Natural killer cell treated with Interleukin-12 subunit alpha and Interleukin-12 subunit beta and Interleukin-15 and Interleukin-18, amount 100 ng/mL, for 72 hours (primary cell): ENCODE results near the gene PHLDB3. TPM values are rescaled to one million over a fixed set of nuclear protein-coding genes. Genes with fewer than 3 reads are reported as not detected.
A peak's percentile ranks its signal among the peaks of the same experiment; 100 is the strongest.

ENCODE experiments used
- ATAC-seq, 2 donors: fragments of 150-1000 bp; cut with Tn5 transposase in 1 of 2; sonication (Bioruptor Pico), chemical (Tn5 transposase) in 1 of 2; 2 replicates each; pipeline ENCODE4 v1.10.0; 2021
- DNase-seq: peaks from one replicate; pipeline ENCODE4 v3.0.0; 2022; ENCODE audit warnings: low spot score
- H3K27ac Mint-ChIP-seq, 2 donors: 1 replicate in 1 of 2; 2 replicates in 1 of 2; pipeline ENCODE4 v1.8.0; 2022; ENCODE audit warnings: mixed read lengths in 2 of 2, mild to moderate bottlenecking in 1 of 2, moderate library complexity in 1 of 2
- H3K27me3 Mint-ChIP-seq, 2 donors: 1 replicate in 1 of 2; 2 replicates in 1 of 2; pipeline ENCODE4 v1.8.0; 2022; ENCODE audit warnings: mixed read lengths in 2 of 2
- H3K36me3 Mint-ChIP-seq: one replicate; pipeline ENCODE4 v1.8.0; 2022; ENCODE audit warnings: mixed read lengths
- H3K4me1 Mint-ChIP-seq, 2 donors: 1 replicate in 1 of 2; 2 replicates in 1 of 2; pipeline ENCODE4 v1.8.0; 2022; ENCODE audit warnings: low read depth in 2 of 2, mixed read lengths in 2 of 2, mild to moderate bottlenecking in 1 of 2
- H3K4me3 Mint-ChIP-seq: one replicate; pipeline ENCODE4 v1.8.0; 2022; ENCODE audit warnings: mixed read lengths
- H3K9me3 Mint-ChIP-seq: 2 replicates; pipeline ENCODE4 v1.8.0; 2022; ENCODE audit warnings: mixed read lengths
- total RNA-seq, 2 donors: library from RNA; stranded (reverse); gene quantifications; one replicate each; pipeline ENCODE4 v1.2.3, GENCODE V29; 2022

PHLDB3 gene
- total RNA-seq, 2 donors from 2014 or later: 10.5 to 18.7 TPM

- ATAC-seq: no peak
- Mint-ChIP-seq H3K4me1 (peaks cover 5 to 8% of the 10 kb centered on the region in 2 donors), H3K27ac (no peak overlapping the region), H3K4me3 (no peak overlapping the region), H3K27me3 (no peaks in the 10 kb centered on the region), H3K36me3 (no peaks in the 10 kb centered on the region), H3K9me3 (peaks cover 3% of the 10 kb centered on the region)
- DNase-seq: no peak
These were observed 24.5 kb downstream of the PHLDB3 start for GRCh38 chr19:43479961-43480561.

GRCh38 chr19:43479226-43479625 lies 25.3 kb downstream of the PHLDB3 start:
- ATAC-seq (no peak), DNase-seq (no peak)
- H3K4me1 Mint-ChIP-seq: peaks cover 7 to 11% of the 10 kb centered on the region in 2 donors
- no peaks in the 10 kb centered on the region for H3K27me3 Mint-ChIP-seq
- peaks cover 3% of the 10 kb centered on the region for H3K9me3 Mint-ChIP-seq
- H3K27ac Mint-ChIP-seq: no peak overlapping the region
- H3K36me3 Mint-ChIP-seq: no peaks in the 10 kb centered on the region
- no peak overlapping the region for H3K4me3 Mint-ChIP-seq

- peaks cover 14 to 16% of the 10 kb centered on the region in 2 donors for H3K4me1 Mint-ChIP-seq
- no peak overlapping the region for H3K4me3 Mint-ChIP-seq
- DNase-seq (no peak), ATAC-seq (no peak)
- peaks cover 3% of the 10 kb centered on the region for H3K9me3 Mint-ChIP-seq
- no peaks in the 10 kb centered on the region for H3K36me3 Mint-ChIP-seq
- H3K27ac Mint-ChIP-seq: no peak overlapping the region
- H3K27me3 Mint-ChIP-seq: no peaks in the 10 kb centered on the region
These were observed 26.2 kb downstream of the PHLDB3 start for GRCh38 chr19:43478323-43478722.

- Mint-ChIP-seq H3K27ac (no peak overlapping the region), H3K36me3 (no peaks in the 10 kb centered on the region), H3K9me3 (peaks cover 3% of the 10 kb centered on the region), H3K4me3 (no peak overlapping the region), H3K27me3 (no peaks in the 10 kb centered on the region), H3K4me1 (peaks cover 14 to 16% of the 10 kb centered on the region in 2 donors)
- ATAC-seq: no peak
- no peak for DNase-seq
These were observed 27.9 kb downstream of the PHLDB3 start for GRCh38 chr19:43476606-43477005.

GRCh38 chr19:43474986-43475705 lies 29.4 kb downstream of the PHLDB3 start:
- Mint-ChIP-seq H3K27ac (peak overlapping the region; percentile 75 to 93), H3K4me3 (peak overlapping the region; percentile 84), H3K27me3 (no peaks in the 10 kb centered on the region), H3K9me3 (peaks cover 3% of the 10 kb centered on the region), H3K4me1 (peaks cover 14 to 16% of the 10 kb centered on the region in 2 donors), H3K36me3 (no peaks in the 10 kb centered on the region)
- peak; percentile 92 for DNase-seq
- ATAC-seq: peak; percentile 92 to 94

- Mint-ChIP-seq H3K4me3 (peak overlapping the region; percentile 84), H3K9me3 (peaks cover 3% of the 10 kb centered on the region), H3K36me3 (no peaks in the 10 kb centered on the region), H3K27ac (peak overlapping the region in 1 of 2 donors; percentile 37), H3K27me3 (no peaks in the 10 kb centered on the region), H3K4me1 (peaks cover 14 to 16% of the 10 kb centered on the region in 2 donors)
- DNase-seq (no peak), ATAC-seq (no peak)
These were observed 30.1 kb downstream of the PHLDB3 start for GRCh38 chr19:43474487-43474886.

- H3K27ac Mint-ChIP-seq: no peak overlapping the region
- DNase-seq (no peak), ATAC-seq (no peak)
- peaks cover 3% of the 10 kb centered on the region for H3K9me3 Mint-ChIP-seq
- peaks cover 22 to 30% of the 10 kb centered on the region in 2 donors for H3K4me1 Mint-ChIP-seq
- H3K36me3 Mint-ChIP-seq: no peaks in the 10 kb centered on the region
- H3K27me3 Mint-ChIP-seq: no peaks in the 10 kb centered on the region
- H3K4me3 Mint-ChIP-seq: no peak overlapping the region
These were observed 33.5 kb downstream of the PHLDB3 start for GRCh38 chr19:43471091-43471490.

GRCh38 chr19:43470288-43470687 lies 34.3 kb downstream of the PHLDB3 start:
- no peak overlapping the region for H3K4me3 Mint-ChIP-seq
- ATAC-seq (no peak), DNase-seq (no peak)
- H3K4me1 Mint-ChIP-seq: peaks cover 23 to 24% of the 10 kb centered on the region in 2 donors
- peaks cover 0 to 5% of the 10 kb centered on the region in 2 donors for H3K27me3 Mint-ChIP-seq
- no peaks in the 10 kb centered on the region for H3K36me3 Mint-ChIP-seq
- H3K27ac Mint-ChIP-seq: no peak overlapping the region
- H3K9me3 Mint-ChIP-seq: no peaks in the 10 kb centered on the region

- H3K27me3 Mint-ChIP-seq: peaks cover 0 to 5% of the 10 kb centered on the region in 2 donors
- H3K4me1 Mint-ChIP-seq: peaks cover 17 to 24% of the 10 kb centered on the region in 2 donors
- no peak overlapping the region for H3K4me3 Mint-ChIP-seq
- H3K9me3 Mint-ChIP-seq: no peaks in the 10 kb centered on the region
- ATAC-seq (no peak), DNase-seq (no peak)
- H3K27ac Mint-ChIP-seq: no peak overlapping the region
- no peaks in the 10 kb centered on the region for H3K36me3 Mint-ChIP-seq
These were observed 35.4 kb downstream of the PHLDB3 start for GRCh38 chr19:43469160-43469480.

- Mint-ChIP-seq H3K36me3 (no peaks in the 10 kb centered on the region), H3K4me3 (no peak overlapping the region), H3K27ac (peak overlapping the region in 1 of 2 donors; percentile 15), H3K27me3 (peaks cover 0 to 5% of the 10 kb centered on the region in 2 donors), H3K9me3 (no peaks in the 10 kb centered on the region), H3K4me1 (peaks cover 14 to 24% of the 10 kb centered on the region in 2 donors)
- no peak for DNase-seq
- ATAC-seq: no peak
These were observed 36.0 kb downstream of the PHLDB3 start for GRCh38 chr19:43468354-43469159.

GRCh38 chr19:43467730-43468129 lies 36.8 kb downstream of the PHLDB3 start:
- Mint-ChIP-seq H3K4me1 (peaks cover 14 to 24% of the 10 kb centered on the region in 2 donors), H3K27ac (peak overlapping the region in 1 of 2 donors; percentile 15), H3K4me3 (peak overlapping the region; percentile 8), H3K9me3 (no peaks in the 10 kb centered on the region), H3K36me3 (no peaks in the 10 kb centered on the region), H3K27me3 (peaks cover 0 to 5% of the 10 kb centered on the region in 2 donors)
- no peak for DNase-seq
- no peak for ATAC-seq

GRCh38 chr19:43467276-43467675 lies 37.3 kb downstream of the PHLDB3 start:
- no peak overlapping the region for H3K4me3 Mint-ChIP-seq
- no peak for DNase-seq
- H3K4me1 Mint-ChIP-seq: peaks cover 14 to 24% of the 10 kb centered on the region in 2 donors
- H3K27ac Mint-ChIP-seq: peak overlapping the region in 1 of 2 donors; percentile 15
- ATAC-seq: no peak
- no peaks in the 10 kb centered on the region for H3K9me3 Mint-ChIP-seq
- no peaks in the 10 kb centered on the region for H3K36me3 Mint-ChIP-seq
- H3K27me3 Mint-ChIP-seq: peaks cover 0 to 5% of the 10 kb centered on the region in 2 donors

GRCh38 chr19:43466793-43467192 lies 37.8 kb downstream of the PHLDB3 start:
- Mint-ChIP-seq H3K4me1 (peaks cover 14 to 24% of the 10 kb centered on the region in 2 donors), H3K4me3 (no peak overlapping the region), H3K27me3 (peaks cover 0 to 5% of the 10 kb centered on the region in 2 donors), H3K36me3 (no peaks in the 10 kb centered on the region), H3K27ac (peak overlapping the region in 1 of 2 donors; percentile 15), H3K9me3 (no peaks in the 10 kb centered on the region)
- ATAC-seq (no peak), DNase-seq (no peak)
